Activated CD4-positive, alpha-beta T cell treated with anti-CD3 and anti-CD28 coated beads, Interleukin-2, amount 50 U/mL, for 4 hours (primary cell): ENCODE results near the gene TMEM272.

ENCODE experiments used
- DNase-seq, 2 experiments: peaks; one replicate each; pipeline ENCODE4 v3.0.0-alpha.2; 2020

The TMEM272 gene

GRCh38 chr13:51844862-51845573 is at the start of gene TMEM272:
Gene TMEM272, minus strand, starts transcription at chr13:51845177. Its CDS starts 6,647 bp downstream, at chr13:51838530.
- peak; percentile 47 to 51 for DNase-seq

GRCh38 chr13:51894239-51894638 is 49.3 kb upstream of the TMEM272 start:
- DNase-seq: no peak

GRCh38 chr13:51892657-51893056 is 47.7 kb upstream of the TMEM272 start:
- no peak for DNase-seq

- DNase-seq: no peak
These were observed 42.5 kb upstream of the TMEM272 start for GRCh38 chr13:51887468-51887867.

GRCh38 chr13:51885651-51886050 is 40.7 kb upstream of the TMEM272 start:
- DNase-seq: no peak

- no peak for DNase-seq
These were observed 38.2 kb upstream of the TMEM272 start for GRCh38 chr13:51883226-51883600.

- DNase-seq: no peak
These were observed 37.7 kb upstream of the TMEM272 start for GRCh38 chr13:51882570-51883225.

- DNase-seq: no peak
These were observed 36.3 kb upstream of the TMEM272 start for GRCh38 chr13:51881296-51881695.

GRCh38 chr13:51879133-51879532 is 34.2 kb upstream of the TMEM272 start:
- no peak for DNase-seq

GRCh38 chr13:51874651-51875050 is 29.7 kb upstream of the TMEM272 start:
- no peak for DNase-seq

GRCh38 chr13:51873837-51874236 is 28.9 kb upstream of the TMEM272 start:
- DNase-seq: no peak

- DNase-seq: no peak
These were observed 28.3 kb upstream of the TMEM272 start for GRCh38 chr13:51873117-51873798.

- no peak for DNase-seq
These were observed 25.6 kb upstream of the TMEM272 start for GRCh38 chr13:51870616-51871015.

GRCh38 chr13:51869916-51870315 is 24.9 kb upstream of the TMEM272 start:
- no peak for DNase-seq

GRCh38 chr13:51867062-51867461 is 22.1 kb upstream of the TMEM272 start:
- no peak for DNase-seq

GRCh38 chr13:51865838-51866237 is 20.9 kb upstream of the TMEM272 start:
- DNase-seq: no peak

- no peak for DNase-seq
These were observed 18.0 kb upstream of the TMEM272 start for GRCh38 chr13:51862957-51863356.

GRCh38 chr13:51861723-51862300 is 16.8 kb upstream of the TMEM272 start, which contains the start of gene CCDC70:
Gene CCDC70, plus strand, starts transcription at chr13:51861969. Its CDS starts 3,443 bp downstream, at chr13:51865412.
- DNase-seq: no peak

- DNase-seq: no peak
These were observed 13.7 kb upstream of the TMEM272 start for GRCh38 chr13:51858433-51859247.

- DNase-seq: no peak
These were observed 12.0 kb upstream of the TMEM272 start for GRCh38 chr13:51856998-51857397.

- no peak for DNase-seq
These were observed 11.2 kb upstream of the TMEM272 start for GRCh38 chr13:51856027-51856736.
